Vagina (tissue), 2 donors: ENCODE results near the gene ATIC. TPM values are rescaled to one million over a fixed set of nuclear protein-coding genes. Genes with fewer than 3 reads are reported as not detected.

Source experiments
- DNase-seq, 2 donors: peaks; one replicate each; pipeline ENCODE4 v3.0.0-alpha.2; 2017; ENCODE audit errors: extremely low spot score in 2 of 2
- H3K27ac ChIP-seq: fragments of 200-600 bp; sonication (generic); one replicate; pipeline ENCODE4 v1.5.1; 2019
- H3K27me3 ChIP-seq: fragments of 200-600 bp; sonication (generic); one replicate; pipeline ENCODE4 v1.5.1; 2019
- H3K36me3 ChIP-seq, 2 donors: fragments of 200-600 bp; sonication (generic); one replicate each; pipeline ENCODE4 v1.5.1; 2017 to 2019
- H3K4me1 ChIP-seq: fragments of 200-600 bp; sonication (generic); one replicate; pipeline ENCODE4 v1.5.1; 2019
- H3K4me3 ChIP-seq, 2 donors: fragments of 200-600 bp; sonication (generic); 1 replicate in 1 of 2; 2 replicates in 1 of 2; pipeline ENCODE4 v1.5.1; 2016 to 2019
- H3K9me3 ChIP-seq: fragments of 200-600 bp; sonication (generic); one replicate; pipeline ENCODE4 v1.5.1; 2019
- POLR2A ChIP-seq, 2 donors: fragments of 450-650 bp; IDR thresholded peaks; one replicate each; pipeline ENCODE4 v1.6.1; 2017; ENCODE audit warnings: antibody characterized with exemption in 2 of 2, mild to moderate bottlenecking in 2 of 2, moderate library complexity in 2 of 2
- POLR2AphosphoS5 ChIP-seq, 2 donors: sonication (generic); formaldehyde crosslinking; IDR thresholded peaks; one replicate each; pipeline ENCODE4 v1.9.0; 2017; ENCODE audit warnings: antibody characterized with exemption in 2 of 2, mild to moderate bottlenecking in 2 of 2, low read depth in 1 of 2; ENCODE audit not compliant: insufficient read depth in 1 of 2
- intact Hi-C: fragments of 100-400 bp; cut with DNase I; formaldehyde crosslinking; loops from one replicate; pipeline ENCODE4 v1.15.1; 2023
- total RNA-seq: library from RNA; depleted of rRNA; stranded (reverse); fragments of >200 nt; gene quantifications from one replicate; pipeline ENCODE4 v1.2.3, GENCODE V29; 2016
- TF ChIP-seq, protein P1 (sequence below), 3 experiments: fragments of 450-650 bp in 2 of 3; fragments of 200-600 bp in 1 of 3; sonication (generic) in 1 of 3; IDR thresholded peaks; one replicate each; pipeline ENCODE4 v1.5.1; 2017 to 2019; ENCODE audit warnings: antibody characterized with exemption in 3 of 3, mild to moderate bottlenecking in 2 of 3, moderate library complexity in 2 of 3

ATIC gene
- total RNA-seq, 1 donor from 2014 or later, result 75.6 TPM

DNA sequence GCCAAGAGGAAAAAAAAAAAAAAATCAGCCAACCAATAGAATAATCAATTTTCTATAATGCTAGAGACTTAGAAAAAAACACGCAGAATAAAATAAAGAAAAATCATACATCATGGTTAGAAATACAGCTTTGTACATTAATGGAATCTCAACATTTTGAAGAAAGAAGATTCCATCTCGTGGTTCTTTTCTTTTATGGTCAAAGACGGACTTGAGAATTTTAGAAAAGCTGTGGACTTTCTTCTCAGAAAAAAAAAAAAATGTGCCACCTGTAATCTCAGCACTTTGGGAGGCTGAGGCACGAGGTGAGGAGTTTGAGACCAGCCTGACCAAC lies 41.8 kb upstream of the ATIC start:
- TF ChIP-seq POLR2AphosphoS5 (IDR thresholded peaks at IDR 0.05; ENCODE audit: insufficient read depth in 1 of 2, low read depth in 1 of 2), result no peak
- TF ChIP-seq, protein P1, sequence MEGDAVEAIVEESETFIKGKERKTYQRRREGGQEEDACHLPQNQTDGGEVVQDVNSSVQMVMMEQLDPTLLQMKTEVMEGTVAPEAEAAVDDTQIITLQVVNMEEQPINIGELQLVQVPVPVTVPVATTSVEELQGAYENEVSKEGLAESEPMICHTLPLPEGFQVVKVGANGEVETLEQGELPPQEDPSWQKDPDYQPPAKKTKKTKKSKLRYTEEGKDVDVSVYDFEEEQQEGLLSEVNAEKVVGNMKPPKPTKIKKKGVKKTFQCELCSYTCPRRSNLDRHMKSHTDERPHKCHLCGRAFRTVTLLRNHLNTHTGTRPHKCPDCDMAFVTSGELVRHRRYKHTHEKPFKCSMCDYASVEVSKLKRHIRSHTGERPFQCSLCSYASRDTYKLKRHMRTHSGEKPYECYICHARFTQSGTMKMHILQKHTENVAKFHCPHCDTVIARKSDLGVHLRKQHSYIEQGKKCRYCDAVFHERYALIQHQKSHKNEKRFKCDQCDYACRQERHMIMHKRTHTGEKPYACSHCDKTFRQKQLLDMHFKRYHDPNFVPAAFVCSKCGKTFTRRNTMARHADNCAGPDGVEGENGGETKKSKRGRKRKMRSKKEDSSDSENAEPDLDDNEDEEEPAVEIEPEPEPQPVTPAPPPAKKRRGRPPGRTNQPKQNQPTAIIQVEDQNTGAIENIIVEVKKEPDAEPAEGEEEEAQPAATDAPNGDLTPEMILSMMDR (IDR thresholded peaks at IDR 0.05), result no peak
- TF ChIP-seq POLR2A (IDR thresholded peaks at IDR 0.05), result no peak
- H3K27me3 ChIP-seq, result no peaks in the 10 kb centered on the region
- H3K36me3 ChIP-seq, result no peaks in the 10 kb centered on the region
- no peak overlapping the region for H3K4me3 ChIP-seq
- H3K9me3 ChIP-seq, result no peaks in the 10 kb centered on the region
- no peak for DNase-seq
- H3K27ac ChIP-seq, result no peak overlapping the region
- intact Hi-C loops, result no loop called here
- H3K4me1 ChIP-seq, result peaks cover 5% of the 10 kb centered on the region

DNA sequence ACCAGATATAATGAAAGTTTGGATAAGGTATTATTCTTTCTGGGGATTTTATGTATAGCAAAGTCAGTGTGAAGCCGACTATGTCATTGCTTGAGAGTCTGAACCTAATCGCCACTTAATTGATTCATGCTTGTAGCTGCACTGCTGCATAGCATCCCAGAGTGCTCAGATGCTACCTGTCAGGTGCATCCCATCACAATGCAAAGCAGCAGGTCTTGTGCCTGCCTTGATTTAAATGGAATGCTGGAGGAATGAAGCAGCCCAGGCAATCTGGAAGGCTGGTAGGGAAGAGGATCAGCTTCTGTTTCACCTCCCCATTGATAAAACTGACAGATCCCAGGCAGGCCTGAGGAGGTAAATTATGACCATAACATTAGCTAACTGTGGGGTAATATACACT lies 40.4 kb upstream of the ATIC start:
- H3K4me3 ChIP-seq, result no peak overlapping the region
- no peaks in the 10 kb centered on the region for H3K36me3 ChIP-seq
- intact Hi-C loops, result no loop called here
- H3K4me1 ChIP-seq, result peaks cover 5% of the 10 kb centered on the region
- no peaks in the 10 kb centered on the region for H3K27me3 ChIP-seq
- no peak for TF ChIP-seq POLR2A (IDR thresholded peaks at IDR 0.05)
- no peak for TF ChIP-seq POLR2AphosphoS5 (IDR thresholded peaks at IDR 0.05; ENCODE audit: insufficient read depth in 1 of 2, low read depth in 1 of 2)
- TF ChIP-seq, protein P1 (IDR thresholded peaks at IDR 0.05), result no peak
- DNase-seq, result no peak
- no peaks in the 10 kb centered on the region for H3K9me3 ChIP-seq
- no peak overlapping the region for H3K27ac ChIP-seq

DNA sequence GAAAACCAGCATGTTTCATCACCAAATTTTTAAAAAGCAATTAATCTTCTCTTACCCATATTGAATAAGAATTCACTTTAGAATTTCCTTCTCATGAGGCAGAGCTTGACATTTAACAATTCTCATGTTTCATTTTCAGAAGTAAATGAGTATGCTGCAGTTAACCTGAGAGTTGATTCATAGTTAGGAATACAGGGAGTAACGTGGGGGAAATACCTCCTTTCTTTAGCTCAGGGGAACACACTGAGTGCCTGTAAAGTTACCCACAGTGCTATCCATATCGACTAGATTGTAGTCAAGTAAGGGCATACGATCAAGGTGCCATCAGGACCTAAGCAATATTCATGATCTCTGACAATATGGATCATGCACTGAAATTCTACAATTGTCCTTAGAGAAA lies 38.9 kb upstream of the ATIC start:
- peaks cover 5% of the 10 kb centered on the region for H3K4me1 ChIP-seq
- no peaks in the 10 kb centered on the region for H3K9me3 ChIP-seq
- intact Hi-C loops, result no loop called here
- DNase-seq, result no peak
- no peak overlapping the region for H3K27ac ChIP-seq
- no peak overlapping the region for H3K4me3 ChIP-seq
- no peaks in the 10 kb centered on the region for H3K36me3 ChIP-seq
- TF ChIP-seq POLR2A (IDR thresholded peaks at IDR 0.05), result no peak
- TF ChIP-seq, protein P1 (IDR thresholded peaks at IDR 0.05), result no peak
- no peak for TF ChIP-seq POLR2AphosphoS5 (IDR thresholded peaks at IDR 0.05; ENCODE audit: insufficient read depth in 1 of 2, low read depth in 1 of 2)
- H3K27me3 ChIP-seq, result no peaks in the 10 kb centered on the region

DNA sequence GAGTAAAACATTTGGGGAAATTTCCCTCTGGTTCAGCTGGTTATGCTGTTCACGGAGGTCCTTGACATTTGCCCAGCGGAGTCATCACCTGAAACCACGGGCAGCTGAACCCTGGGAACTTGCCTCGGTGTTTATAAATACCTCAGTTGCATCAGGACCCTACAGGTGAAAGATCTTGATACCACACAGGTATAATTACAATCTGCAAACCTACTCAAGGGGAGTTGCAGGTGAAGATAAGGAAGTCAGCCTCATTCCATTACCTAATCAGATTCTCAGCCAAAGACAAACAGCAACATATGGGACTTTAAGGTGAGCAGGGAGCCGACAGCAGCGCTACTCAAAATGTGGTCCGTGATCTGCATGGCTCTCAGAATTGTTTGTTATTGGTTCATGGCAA lies 37.0 kb upstream of the ATIC start:
- H3K36me3 ChIP-seq, result no peaks in the 10 kb centered on the region
- no peak for DNase-seq
- intact Hi-C loops, result no loop called here

DNA sequence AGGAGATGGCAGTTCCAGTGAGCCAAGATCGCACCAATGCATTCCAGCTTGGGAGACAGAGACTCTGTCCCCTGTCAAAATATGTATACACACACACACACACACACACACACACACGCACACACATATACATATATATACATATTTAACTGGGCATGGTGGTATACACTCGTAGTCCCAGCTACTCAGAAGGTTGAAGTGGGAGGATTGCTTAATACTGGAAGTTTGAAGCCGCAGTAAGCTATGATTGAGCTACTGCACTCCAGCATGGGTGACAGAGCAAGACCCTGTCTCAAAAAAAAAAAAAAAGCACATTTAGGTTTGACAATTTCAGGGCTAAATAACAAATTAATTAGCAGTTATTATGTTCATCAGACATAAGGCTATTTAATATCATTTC lies 36.0 kb upstream of the ATIC start:
- no peaks in the 10 kb centered on the region for H3K27me3 ChIP-seq
- TF ChIP-seq, protein P1 (IDR thresholded peaks at IDR 0.05), result no peak
- TF ChIP-seq POLR2A (IDR thresholded peaks at IDR 0.05), result no peak
- TF ChIP-seq POLR2AphosphoS5 (IDR thresholded peaks at IDR 0.05; ENCODE audit: insufficient read depth in 1 of 2, low read depth in 1 of 2), result no peak
- H3K4me3 ChIP-seq, result no peak overlapping the region
- no peak for DNase-seq
- H3K9me3 ChIP-seq, result no peaks in the 10 kb centered on the region
- intact Hi-C loops, result no loop called here
- H3K4me1 ChIP-seq, result no peaks in the 10 kb centered on the region
- H3K36me3 ChIP-seq, result no peaks in the 10 kb centered on the region
- no peak overlapping the region for H3K27ac ChIP-seq

More for the DNA sequence above, 37.0 kb upstream of the ATIC start:
- no peaks in the 10 kb centered on the region for H3K9me3 ChIP-seq
- H3K27ac ChIP-seq, result no peak overlapping the region
- H3K4me3 ChIP-seq, result no peak overlapping the region
- H3K4me1 ChIP-seq, result no peaks in the 10 kb centered on the region
- TF ChIP-seq, protein P1 (IDR thresholded peaks at IDR 0.05), result no peak
- no peak for TF ChIP-seq POLR2AphosphoS5 (IDR thresholded peaks at IDR 0.05; ENCODE audit: insufficient read depth in 1 of 2, low read depth in 1 of 2)
- TF ChIP-seq POLR2A (IDR thresholded peaks at IDR 0.05), result no peak
- no peaks in the 10 kb centered on the region for H3K27me3 ChIP-seq
